Colonic mucosa (tissue), 4 donors: Measurements from ENCODE around the gene NIPBL. TPM values are rescaled to one million over a fixed set of nuclear protein-coding genes. Genes with fewer than 3 reads are reported as not detected.
A peak's percentile ranks its signal among the peaks of the same experiment; 100 is the strongest.

Experiments used
- DNase-seq: peaks from one replicate; pipeline ENCODE4 v3.0.0-alpha.2; 2020
- H3K27ac ChIP-seq: fragments of 200-600 bp; one replicate; pipeline ENCODE4 v1.8.0; 2021
- H3K27me3 ChIP-seq: fragments of 200-600 bp; one replicate; pipeline ENCODE4 v1.8.0; 2021
- H3K36me3 ChIP-seq: fragments of 200-600 bp; one replicate; pipeline ENCODE4 v1.8.0; 2021
- H3K4me1 ChIP-seq: fragments of 200-600 bp; one replicate; pipeline ENCODE4 v1.8.0; 2021; ENCODE audit warnings: mild to moderate bottlenecking
- H3K4me3 ChIP-seq: fragments of 200-600 bp; one replicate; pipeline ENCODE4 v1.8.0; 2021
- H3K9ac ChIP-seq, 2 donors: one replicate each; pipeline ENCODE4 v1.7.0; 2013; ENCODE audit warnings: control low read depth in 2 of 2, low read depth in 2 of 2, low read length in 2 of 2
- H3K9me3 ChIP-seq: fragments of 200-600 bp; one replicate; pipeline ENCODE4 v1.8.0; 2021
- intact Hi-C: fragments of 100-400 bp; cut with DNase I; formaldehyde crosslinking; loops from one replicate; pipeline ENCODE4 v1.14.1; 2022
- total RNA-seq, 2 donors: library from RNA; stranded (reverse); fragmentation: NEBNext Ultra II Directional in 1 of 2; extraction: Animal tissue kit (Norgen Biotek cat#: 25700) in 1 of 2; gene quantifications; one replicate each; pipeline ENCODE4 v1.2.1, GENCODE V29; 2021
- TF ChIP-seq, protein P1 (sequence below): fragments of 200-600 bp; IDR thresholded peaks from one replicate; pipeline ENCODE4 v1.8.0; 2022; ENCODE audit warnings: antibody characterized with exemption, mild to moderate bottlenecking
- donor health status: healthy.
- donor health status: DM: no; HTN: no; CAD: no.
- donor health status: DM: no; HTN: no; CAD: no.

Gene NIPBL, protein sequence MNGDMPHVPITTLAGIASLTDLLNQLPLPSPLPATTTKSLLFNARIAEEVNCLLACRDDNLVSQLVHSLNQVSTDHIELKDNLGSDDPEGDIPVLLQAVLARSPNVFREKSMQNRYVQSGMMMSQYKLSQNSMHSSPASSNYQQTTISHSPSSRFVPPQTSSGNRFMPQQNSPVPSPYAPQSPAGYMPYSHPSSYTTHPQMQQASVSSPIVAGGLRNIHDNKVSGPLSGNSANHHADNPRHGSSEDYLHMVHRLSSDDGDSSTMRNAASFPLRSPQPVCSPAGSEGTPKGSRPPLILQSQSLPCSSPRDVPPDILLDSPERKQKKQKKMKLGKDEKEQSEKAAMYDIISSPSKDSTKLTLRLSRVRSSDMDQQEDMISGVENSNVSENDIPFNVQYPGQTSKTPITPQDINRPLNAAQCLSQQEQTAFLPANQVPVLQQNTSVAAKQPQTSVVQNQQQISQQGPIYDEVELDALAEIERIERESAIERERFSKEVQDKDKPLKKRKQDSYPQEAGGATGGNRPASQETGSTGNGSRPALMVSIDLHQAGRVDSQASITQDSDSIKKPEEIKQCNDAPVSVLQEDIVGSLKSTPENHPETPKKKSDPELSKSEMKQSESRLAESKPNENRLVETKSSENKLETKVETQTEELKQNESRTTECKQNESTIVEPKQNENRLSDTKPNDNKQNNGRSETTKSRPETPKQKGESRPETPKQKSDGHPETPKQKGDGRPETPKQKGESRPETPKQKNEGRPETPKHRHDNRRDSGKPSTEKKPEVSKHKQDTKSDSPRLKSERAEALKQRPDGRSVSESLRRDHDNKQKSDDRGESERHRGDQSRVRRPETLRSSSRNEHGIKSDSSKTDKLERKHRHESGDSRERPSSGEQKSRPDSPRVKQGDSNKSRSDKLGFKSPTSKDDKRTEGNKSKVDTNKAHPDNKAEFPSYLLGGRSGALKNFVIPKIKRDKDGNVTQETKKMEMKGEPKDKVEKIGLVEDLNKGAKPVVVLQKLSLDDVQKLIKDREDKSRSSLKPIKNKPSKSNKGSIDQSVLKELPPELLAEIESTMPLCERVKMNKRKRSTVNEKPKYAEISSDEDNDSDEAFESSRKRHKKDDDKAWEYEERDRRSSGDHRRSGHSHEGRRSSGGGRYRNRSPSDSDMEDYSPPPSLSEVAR (N-terminal part only)
- 10 to 100 TPM; 47.6 to 59.2 TPM for total RNA-seq

DNA sequence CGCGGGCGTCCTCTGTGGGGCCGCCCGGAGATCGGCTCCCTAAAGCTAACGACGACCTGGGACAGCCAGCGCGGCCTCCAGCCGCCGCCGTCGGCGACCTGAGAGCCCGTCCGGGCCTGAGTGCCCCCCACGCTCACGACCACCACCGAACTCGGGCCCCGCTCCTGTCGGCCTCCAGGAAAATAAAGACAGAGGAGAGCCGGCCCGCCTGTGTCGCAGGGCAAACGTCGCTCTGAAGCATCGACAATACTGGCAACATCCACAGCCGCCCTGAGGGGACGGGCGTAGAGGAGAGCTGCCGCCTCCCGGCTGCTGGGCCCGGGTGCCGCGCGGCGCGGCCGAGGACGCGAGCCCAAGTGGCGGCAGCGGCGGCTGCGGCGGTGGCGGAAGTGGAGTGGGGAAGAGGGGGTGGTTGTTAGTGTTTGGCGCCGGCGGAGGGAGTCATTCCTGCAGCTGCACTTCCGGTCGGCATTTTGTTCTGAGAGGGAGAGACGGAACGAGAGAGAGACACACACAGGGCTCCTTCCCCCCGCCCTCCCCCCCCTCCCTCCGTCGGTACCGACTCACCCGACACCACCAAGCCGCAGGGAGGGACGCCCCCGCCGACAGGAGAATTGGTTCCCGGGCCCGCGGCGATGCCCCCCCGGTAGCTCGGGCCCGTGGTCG is at the start of gene NIPBL:
TSS of gene NIPBL (plus strand) at position 471 of the 666 bp plus-strand sequence. CDS start 76,928 bp downstream, outside the sequence.
- DNase-seq: peak; percentile 93
- H3K27me3 ChIP-seq: no peaks in the 10 kb centered on the region
- no peaks in the 10 kb centered on the region for H3K9me3 ChIP-seq
- peaks cover 6% of the 10 kb centered on the region for H3K4me1 ChIP-seq
- peak within 1 kb of the TSS; percentile 90 to 97 for H3K9ac ChIP-seq
- TF ChIP-seq, protein P1, sequence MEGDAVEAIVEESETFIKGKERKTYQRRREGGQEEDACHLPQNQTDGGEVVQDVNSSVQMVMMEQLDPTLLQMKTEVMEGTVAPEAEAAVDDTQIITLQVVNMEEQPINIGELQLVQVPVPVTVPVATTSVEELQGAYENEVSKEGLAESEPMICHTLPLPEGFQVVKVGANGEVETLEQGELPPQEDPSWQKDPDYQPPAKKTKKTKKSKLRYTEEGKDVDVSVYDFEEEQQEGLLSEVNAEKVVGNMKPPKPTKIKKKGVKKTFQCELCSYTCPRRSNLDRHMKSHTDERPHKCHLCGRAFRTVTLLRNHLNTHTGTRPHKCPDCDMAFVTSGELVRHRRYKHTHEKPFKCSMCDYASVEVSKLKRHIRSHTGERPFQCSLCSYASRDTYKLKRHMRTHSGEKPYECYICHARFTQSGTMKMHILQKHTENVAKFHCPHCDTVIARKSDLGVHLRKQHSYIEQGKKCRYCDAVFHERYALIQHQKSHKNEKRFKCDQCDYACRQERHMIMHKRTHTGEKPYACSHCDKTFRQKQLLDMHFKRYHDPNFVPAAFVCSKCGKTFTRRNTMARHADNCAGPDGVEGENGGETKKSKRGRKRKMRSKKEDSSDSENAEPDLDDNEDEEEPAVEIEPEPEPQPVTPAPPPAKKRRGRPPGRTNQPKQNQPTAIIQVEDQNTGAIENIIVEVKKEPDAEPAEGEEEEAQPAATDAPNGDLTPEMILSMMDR: no peak
- intact Hi-C loops: no loop called here
- no peaks in the 10 kb centered on the region for H3K36me3 ChIP-seq
- H3K27ac ChIP-seq: peak within 1 kb of the TSS; percentile 94
- peak within 1 kb of the TSS; percentile 75 for H3K4me3 ChIP-seq

DNA sequence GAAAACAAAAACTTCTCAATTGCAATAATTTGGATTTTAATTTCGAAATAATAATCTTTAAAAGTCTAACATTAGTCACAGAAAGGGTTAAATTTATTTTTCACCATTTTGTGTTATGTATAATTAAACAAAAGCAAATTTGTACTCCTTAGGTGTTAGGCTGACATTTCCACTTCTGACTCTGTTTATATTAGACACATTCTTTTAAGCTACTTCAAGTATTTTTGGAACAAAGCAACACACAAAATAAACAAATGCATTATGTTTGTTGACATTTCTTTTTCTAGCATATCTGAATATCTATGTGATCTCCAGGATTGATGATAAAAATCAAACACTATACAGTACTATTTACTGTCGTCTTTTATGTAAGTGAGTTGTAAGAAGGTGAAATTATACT is 44.3 kb upstream of the NIPBL start:
- Histone ChIP-seq H3K36me3 (no peaks in the 10 kb centered on the region), H3K4me1 (no peaks in the 10 kb centered on the region), H3K4me3 (no peak overlapping the region), H3K27me3 (no peaks in the 10 kb centered on the region), H3K9ac (no peak overlapping the region), H3K9me3 (no peaks in the 10 kb centered on the region), H3K27ac (no peak overlapping the region)
- intact Hi-C loops: no loop called here
- TF ChIP-seq, protein P1: no peak
- DNase-seq: no peak

- Histone ChIP-seq H3K36me3 (no peaks in the 10 kb centered on the region), H3K4me1 (no peaks in the 10 kb centered on the region), H3K9ac (no peak overlapping the region), H3K4me3 (no peak overlapping the region), H3K9me3 (no peaks in the 10 kb centered on the region), H3K27ac (no peak overlapping the region), H3K27me3 (no peaks in the 10 kb centered on the region)
- intact Hi-C loops: no loop called here
- TF ChIP-seq, protein P1: no peak
- no peak for DNase-seq
These were observed 39.7 kb upstream of the NIPBL start for GRCh38 chr5:36836831-36837230.

DNA sequence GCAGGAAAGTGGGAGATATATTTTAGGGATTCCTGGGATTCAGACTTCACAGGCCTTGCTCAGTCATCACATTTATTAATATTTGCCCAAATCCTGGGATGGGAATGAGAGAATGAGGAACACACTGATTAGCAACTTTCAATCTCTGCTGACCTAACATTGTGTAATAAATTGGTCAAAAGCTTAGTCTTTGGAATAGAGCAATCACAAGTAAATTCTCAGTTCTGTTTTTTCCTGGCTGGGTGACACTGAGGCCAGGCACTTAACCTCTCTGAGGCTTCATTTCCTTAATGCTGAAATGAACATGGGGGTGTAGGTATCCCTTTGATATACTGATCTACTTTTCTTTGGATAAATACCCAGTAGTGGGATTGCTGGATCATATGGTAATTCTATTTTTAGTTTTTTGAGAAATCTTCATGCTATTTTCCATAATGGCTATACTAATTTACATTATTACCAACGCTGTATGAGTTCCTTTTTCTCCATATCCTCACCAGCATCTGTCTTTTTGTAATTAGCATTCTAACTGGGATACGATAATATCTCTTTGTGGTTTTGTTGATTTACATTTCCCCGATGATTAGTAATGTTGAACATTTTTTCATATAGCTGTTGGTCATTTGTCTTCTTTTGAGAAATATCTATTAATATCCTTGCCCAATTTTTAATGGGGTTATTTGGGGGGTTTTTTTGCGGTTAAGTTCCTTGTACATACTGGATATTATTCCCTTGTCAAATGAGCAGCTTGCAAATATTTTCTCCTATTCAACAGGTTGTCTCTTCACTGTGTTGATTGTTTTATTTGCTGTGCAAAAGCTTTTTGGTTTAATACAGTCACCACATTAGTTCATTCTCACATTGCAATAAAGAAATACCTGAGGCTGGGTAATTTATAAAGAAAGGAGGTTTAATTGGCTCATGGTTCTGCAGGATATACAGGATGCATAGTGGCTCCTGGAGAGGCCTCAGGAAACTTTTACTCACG is 36.8 kb upstream of the NIPBL start:
- DNase-seq: no peak
- Histone ChIP-seq H3K4me1 (no peaks in the 10 kb centered on the region), H3K9me3 (no peaks in the 10 kb centered on the region), H3K9ac (no peak overlapping the region), H3K36me3 (no peaks in the 10 kb centered on the region), H3K27me3 (no peaks in the 10 kb centered on the region), H3K27ac (no peak overlapping the region), H3K4me3 (no peak overlapping the region)
- TF ChIP-seq, protein P1: no peak
- intact Hi-C loops: no loop called here
